Testis (tissue), 2 donors: Measurements from ENCODE around the gene AVPR2.

Source experiments
- POLR2A ChIP-seq: fragments of 450-650 bp; IDR thresholded peaks from one replicate; pipeline ENCODE4 v1.6.1; 2017; ENCODE audit warnings: antibody characterized with exemption, mild to moderate bottlenecking, moderate library complexity
- TF ChIP-seq, protein P1 (sequence below), 3 experiments: fragments of 450-650 bp in 2 of 3; fragments of 200-600 bp in 1 of 3; sonication (generic) in 1 of 3; IDR thresholded peaks; one replicate each; pipeline ENCODE4 v1.5.1; 2016 to 2019; ENCODE audit warnings: antibody characterized with exemption in 3 of 3, mild to moderate bottlenecking in 2 of 3, moderate library complexity in 1 of 3

DNA sequence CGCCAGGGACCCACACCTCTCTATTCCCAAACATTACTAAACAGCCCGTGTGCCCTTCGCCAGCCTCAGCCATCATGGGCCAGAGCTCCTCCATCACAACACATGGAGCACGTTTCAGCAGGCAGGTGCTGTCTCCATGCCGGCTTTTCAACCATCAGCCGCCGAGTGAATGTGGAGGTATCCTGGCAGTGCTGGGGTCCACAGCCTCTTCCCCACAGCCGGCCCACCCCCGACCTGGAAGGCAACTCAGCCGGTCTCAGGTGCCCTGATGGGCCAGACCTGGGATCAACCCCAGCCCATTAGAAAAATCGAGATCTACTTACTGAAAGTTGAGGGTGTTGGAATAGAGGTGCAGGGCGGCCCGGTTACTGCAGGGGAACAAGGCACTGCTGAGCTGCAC is 27.3 kb downstream of the AVPR2 start:
- TF ChIP-seq, protein P1, sequence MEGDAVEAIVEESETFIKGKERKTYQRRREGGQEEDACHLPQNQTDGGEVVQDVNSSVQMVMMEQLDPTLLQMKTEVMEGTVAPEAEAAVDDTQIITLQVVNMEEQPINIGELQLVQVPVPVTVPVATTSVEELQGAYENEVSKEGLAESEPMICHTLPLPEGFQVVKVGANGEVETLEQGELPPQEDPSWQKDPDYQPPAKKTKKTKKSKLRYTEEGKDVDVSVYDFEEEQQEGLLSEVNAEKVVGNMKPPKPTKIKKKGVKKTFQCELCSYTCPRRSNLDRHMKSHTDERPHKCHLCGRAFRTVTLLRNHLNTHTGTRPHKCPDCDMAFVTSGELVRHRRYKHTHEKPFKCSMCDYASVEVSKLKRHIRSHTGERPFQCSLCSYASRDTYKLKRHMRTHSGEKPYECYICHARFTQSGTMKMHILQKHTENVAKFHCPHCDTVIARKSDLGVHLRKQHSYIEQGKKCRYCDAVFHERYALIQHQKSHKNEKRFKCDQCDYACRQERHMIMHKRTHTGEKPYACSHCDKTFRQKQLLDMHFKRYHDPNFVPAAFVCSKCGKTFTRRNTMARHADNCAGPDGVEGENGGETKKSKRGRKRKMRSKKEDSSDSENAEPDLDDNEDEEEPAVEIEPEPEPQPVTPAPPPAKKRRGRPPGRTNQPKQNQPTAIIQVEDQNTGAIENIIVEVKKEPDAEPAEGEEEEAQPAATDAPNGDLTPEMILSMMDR (IDR thresholded peaks at IDR 0.05), result no peak
- no peak for TF ChIP-seq POLR2A
